Stimulated activated CD8-positive, alpha-beta memory T cell treated with anti-CD3 and anti-CD28 coated beads, Interleukin-2, amount 100 ng/mL, for 48 hours (primary cell): ENCODE results near the gene LRMDA.

Source experiments
- DNase-seq, 2 donors: peaks; one replicate each; pipeline ENCODE4 v3.0.0-alpha.2; 2020; ENCODE audit warnings: low read depth in 2 of 2

The LRMDA gene

DNA sequence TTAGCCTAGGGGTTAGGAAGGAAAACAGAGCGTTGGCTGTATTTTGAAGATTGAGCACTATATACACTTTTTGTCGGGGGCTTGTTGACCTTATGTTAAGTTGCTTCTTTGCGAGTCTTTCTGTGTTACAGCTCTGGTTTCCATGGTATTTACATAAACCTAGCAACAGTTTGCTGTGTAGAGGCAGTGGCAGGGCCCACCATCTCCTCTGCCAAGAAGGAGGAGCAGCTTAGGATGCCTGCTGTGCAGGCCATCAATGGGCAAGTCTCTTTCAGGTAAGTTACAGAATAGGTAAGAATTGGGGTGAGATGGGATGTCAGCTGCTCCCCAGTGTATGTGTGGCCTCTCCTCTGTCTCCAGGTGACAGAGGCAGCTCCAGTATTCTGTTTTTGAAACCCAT lies 485.5 kb downstream of the LRMDA start:
- no peak for DNase-seq

DNA sequence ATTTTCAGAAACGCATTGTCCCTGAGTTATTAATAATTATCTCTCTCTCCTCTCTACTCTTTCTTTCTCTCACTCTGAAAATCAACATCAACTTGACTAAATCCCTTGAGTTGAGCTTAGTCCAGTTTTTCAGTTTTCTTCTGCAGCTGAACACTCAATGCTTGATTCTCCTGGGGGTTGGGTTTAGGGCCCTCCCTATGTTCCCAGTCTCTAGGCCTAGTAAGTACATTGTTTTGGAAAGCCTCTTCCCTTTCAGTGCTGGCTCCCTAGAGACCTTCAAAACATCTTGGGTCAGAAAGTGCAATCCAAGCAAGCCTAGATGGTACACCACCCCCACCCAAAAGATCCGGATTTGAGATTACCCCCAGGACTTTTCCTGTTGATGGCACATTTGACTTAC lies 488.5 kb downstream of the LRMDA start:
- DNase-seq = no peak

DNA sequence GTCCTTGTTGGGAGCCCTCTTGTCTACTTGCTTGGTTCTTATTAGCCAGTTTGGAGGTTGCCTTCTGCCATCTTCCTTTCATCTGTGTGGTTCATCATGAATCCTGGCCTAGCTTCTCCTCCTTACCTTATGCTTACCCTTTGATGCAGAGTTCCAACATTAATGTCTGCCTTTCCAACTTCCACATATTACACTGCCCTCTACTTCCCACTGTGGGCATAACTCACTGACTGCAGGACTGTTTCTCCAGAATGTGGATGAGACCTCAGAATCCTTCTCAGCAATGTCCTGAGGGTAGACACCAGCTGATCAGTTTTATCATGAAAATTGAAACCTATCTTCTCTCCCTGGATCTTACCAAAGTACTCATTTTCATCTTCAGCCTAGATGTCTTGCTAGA lies 491.0 kb downstream of the LRMDA start:
- DNase-seq = no peak

DNA sequence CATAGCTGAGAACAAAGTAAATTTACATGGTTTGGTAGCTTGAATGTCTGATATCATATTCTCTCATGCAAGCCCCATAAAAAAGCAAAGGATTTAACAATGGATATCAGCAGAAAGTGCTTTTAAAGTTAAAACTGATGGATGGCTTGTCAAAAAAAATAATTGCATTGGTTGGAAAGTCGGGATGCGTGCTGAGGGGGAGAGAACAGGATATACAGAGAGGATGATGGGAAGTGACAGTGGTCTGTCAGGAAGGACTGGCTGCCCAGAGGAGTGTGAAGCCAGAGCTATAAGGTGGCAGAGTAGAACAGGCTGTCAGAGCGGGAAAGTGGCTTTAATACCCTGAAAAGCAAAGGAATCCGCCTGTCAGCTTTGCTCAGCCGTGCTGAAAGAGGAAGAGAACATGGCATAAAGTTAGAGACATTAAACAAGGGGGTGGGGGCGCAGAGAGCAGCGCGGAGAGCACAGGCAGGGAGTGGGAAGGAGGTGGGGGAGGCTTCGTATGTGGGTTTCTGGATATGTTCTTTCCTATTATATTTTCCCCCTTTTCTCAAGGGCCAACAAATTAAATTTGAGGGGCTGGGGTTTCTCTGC lies 493.0 kb downstream of the LRMDA start:
- DNase-seq = no peak

DNA sequence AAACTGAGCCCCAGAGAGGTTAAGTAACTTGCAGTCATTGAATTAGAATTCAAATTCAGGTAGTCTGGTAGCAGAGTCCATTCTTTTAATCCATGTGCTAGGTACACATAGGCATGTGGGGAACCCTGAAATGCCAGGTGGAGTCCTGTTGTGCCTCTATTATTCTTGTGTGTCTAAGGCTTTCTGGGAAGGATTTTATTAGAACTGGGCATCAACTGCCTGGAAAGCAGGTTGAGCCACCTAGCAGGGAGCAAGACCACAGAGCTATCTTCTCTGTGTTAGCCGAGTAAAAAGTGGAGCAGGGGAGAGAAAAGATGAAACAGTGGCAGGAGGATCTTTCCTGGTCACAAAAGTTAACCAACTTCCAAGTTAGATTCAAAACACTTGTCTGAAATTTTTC lies 494.6 kb downstream of the LRMDA start:
- no peak for DNase-seq

DNA sequence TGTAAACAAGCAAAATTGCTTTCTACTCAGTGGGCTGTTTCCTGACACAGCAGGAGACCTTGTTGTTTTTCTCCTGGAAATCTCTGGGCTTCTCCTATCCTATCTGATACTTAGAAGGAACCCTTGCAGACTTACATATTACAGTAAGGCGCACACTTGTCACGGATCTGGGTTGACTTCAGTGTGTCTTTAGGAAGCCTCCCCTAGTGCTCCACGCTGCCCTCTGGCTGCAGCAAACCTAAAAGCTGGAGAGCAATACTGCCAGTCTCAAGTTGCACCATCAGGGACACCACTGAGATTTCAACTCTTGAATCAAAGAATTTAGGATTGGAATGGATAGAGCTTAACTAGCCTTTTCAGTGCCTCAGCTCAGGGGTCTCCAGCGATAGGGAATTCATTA lies 495.3 kb downstream of the LRMDA start:
- no peak for DNase-seq

DNA sequence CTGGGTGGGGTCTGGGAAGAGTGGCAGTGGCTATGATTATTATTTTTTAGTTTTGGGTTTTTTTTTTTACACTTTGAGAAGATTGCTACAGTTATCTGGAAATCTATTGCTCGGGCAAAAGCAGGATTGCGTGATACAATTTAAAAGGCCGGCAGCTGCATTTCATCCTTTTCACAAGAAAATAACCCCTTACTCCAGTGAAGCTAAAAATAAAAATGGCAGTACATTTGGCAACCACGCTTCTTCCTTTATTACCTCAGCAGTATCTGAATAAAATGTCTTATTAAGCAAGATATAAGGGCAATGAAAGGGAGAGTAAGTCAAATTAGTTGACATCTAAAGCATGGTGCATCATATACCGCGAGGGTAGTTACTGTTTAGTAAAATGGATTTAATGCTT lies 496.8 kb downstream of the LRMDA start:
- DNase-seq = no peak

DNA sequence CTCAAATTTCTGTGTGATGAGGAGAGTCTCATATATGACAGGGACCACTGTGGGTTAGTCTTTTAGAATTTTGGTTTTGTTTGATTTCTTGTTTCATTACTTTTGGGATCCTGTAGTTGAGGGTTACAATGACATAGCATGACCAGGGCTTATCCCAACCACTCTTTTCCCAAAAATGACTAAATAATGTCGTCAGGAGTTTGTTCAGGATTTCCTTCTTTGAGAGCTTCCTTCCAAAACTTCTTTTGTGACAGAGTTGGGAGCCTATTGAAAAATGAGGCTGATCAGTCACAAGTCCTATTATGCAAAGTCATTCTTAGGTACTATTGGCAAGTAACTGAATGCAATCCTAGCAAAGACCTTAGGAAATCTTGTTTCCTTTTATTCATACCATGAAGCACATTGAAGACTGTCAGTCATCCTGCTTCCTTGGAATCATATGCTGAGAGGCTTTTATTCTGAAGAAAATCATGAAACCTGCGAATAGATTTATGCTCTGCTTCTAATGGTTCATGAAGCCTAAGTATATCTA lies 498.3 kb downstream of the LRMDA start:
- no peak for DNase-seq

DNA sequence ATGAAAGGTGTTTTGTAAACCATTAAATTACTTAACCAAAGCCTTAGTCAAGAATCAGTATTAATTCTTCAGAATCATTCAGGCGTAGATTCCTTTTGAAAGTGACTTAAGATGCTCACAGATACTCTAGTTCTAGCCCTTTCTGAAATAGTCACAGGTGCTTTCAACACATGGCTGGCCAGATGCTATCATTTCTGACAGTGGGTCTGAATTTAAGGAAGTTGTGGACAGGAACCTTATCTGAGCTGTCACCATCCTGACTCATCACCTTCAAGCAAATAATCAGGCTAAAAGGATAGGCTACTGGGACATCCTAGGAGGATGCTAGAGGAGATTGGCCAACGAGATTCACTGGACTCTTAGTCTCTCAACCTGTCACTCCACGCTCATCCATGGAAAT lies 501.5 kb downstream of the LRMDA start:
- no peak for DNase-seq

DNA sequence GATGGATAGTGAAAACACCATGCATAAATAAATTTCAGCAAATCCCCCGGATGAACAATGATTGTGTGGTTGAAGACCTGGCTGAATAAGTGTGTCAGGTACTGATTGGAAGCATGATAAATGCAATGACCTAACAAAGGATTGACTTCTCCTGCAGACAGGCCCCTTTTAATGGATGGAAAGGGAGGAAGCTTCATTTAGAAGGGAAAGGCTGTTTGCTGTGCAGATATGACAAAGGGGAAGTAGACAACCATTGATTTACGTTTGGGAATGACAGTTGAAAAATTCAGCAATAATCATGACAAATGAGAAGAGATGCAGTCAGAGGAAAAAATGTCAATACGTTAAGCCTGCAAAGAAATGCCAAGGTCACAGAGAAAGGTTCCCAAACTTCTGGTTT lies 503.8 kb downstream of the LRMDA start:
- no peak for DNase-seq

DNA sequence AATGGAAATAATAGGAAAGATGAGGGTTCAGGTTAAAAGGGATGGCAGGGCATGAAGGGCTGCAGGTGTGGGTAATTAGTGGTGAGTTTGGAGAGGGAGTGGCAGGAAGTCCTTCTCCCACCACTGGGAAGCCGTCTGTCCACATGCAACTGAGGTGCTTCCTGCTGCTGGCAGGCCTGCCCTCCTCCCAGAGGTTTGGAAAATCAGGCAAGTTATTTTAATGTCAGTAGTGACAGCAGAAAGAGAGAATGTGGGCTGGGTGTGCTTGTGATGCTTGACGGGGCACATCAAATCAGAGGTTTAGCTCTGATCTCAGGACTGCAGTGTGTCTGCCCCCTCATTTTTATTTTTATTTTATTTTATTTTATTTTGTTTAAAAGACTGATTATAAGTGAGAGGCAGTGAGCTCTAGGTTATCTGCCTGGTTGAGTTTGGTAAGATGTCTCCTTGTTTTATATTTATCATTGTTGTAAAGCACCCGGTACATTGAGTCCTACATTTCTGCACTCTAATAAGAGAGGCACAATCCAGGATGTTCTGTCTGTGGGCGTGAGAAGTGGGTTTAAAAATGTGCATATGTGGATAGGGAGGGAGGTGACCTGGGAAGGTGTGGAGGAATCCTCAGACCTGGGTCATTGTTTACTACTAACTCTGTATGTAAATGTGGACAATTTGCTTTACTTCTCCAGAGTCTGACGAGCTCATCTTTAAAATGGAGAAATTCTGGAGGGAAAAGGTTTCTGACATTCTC lies 504.4 kb downstream of the LRMDA start:
- DNase-seq = no peak

DNA sequence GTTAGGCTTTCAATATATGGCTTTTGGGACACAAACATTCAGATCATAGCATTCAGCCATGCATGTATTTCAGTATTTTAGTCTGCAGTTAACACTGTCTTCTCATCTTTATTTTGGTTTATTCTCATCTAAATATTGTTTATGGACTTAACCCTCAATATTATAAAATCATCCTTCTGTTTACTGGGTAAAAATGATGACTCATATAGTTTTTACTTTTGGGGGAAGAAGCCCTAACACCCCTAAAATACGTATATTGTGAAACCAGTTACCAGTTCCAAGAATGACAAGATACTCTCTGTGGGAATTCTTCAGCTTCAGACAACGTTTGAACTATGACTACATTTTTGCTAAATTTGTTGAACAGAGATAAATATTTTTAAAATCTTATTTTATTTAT lies 505.4 kb downstream of the LRMDA start:
- no peak for DNase-seq

DNA sequence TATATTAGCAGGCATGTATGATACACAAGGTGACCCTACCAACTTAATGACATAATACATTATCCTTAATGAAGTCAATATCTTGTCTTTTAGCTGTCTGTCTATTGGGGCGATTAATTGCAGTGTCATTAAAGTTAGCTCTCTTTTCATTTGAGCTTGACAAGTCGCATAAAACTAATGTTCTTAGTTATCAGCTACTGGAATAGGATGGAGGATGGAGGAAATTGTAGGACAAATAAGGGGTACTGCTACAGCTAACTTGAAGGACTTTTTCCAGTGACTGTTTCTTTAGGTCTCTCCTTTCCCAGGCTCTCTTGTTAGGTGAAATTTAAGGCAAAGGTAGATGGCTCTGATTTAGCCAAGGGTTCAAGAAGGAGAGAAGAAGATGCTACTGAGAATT lies 506.4 kb downstream of the LRMDA start:
- DNase-seq = no peak

DNA sequence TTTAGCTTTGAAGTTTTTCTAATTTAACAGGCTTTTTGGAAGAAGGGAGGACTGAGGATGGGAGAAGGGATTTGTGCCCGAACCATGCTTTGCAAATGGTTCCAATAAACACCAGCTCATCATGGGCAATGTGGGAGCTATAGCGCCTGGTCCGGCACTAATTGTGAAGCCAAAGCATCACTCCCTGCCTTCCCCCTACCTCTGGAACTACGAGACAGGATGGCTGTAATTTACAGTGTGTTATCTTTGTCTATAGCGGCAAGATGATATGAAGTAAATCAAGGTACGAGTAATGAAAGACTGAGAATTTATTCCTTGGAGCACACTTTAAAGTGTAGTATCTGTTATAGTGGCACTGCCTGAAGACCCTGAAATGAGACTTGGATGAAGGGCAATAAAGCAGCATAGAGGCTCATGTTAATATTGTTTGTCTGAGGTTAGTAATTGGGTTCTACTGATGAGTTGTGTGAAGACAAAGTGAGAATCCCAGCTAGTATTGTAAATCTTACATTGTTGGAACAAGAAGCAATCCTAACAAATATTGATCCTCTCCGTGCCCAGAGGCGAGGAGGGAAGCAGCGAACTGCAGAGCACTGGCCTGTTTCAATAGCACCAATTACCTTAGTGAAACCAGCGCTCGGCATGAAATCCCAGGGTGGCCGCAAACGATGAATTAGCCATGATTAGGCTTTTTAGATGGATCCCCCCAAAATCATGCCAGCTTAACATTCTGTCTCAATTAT lies 507.1 kb downstream of the LRMDA start:
- no peak for DNase-seq

DNA sequence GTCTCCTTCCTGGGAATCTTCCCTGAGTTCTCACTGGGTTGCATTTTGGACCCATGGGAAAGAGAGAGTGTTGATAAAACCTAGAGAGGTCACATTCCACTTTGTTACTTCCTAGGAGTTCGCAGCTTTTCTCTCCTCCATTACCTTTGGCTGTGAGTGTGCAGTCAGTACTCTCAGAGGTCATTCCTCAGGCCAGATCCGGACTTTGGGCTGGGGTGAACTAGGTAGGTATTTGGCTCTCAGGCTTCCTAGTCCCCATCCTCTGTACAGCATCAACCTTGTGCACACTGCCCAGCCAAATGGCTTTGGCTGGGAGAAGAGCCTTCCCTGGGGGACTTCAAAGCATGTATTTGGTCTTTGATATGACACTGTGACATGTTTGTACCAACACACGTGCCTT lies 508.1 kb downstream of the LRMDA start:
- DNase-seq = no peak

DNA sequence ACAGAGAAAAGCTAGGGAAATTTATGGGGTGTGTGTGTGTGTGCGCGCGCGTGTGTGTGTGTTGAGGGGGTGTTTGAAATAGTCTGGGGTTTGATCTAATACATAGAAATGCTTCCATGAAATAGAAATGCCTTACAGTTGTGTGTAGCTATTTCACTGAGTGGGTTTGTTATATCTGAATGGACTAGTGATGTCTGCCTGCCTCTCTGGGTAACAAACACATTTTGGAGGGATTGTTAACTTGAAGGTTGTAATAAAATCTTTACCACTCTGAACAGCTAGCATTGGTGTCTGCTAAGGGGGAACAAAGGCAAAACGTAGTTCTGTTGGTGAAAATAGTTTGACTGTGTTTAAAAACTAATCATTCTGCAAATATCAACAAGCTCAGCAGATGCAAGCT lies 509.3 kb downstream of the LRMDA start:
- DNase-seq = no peak

DNA sequence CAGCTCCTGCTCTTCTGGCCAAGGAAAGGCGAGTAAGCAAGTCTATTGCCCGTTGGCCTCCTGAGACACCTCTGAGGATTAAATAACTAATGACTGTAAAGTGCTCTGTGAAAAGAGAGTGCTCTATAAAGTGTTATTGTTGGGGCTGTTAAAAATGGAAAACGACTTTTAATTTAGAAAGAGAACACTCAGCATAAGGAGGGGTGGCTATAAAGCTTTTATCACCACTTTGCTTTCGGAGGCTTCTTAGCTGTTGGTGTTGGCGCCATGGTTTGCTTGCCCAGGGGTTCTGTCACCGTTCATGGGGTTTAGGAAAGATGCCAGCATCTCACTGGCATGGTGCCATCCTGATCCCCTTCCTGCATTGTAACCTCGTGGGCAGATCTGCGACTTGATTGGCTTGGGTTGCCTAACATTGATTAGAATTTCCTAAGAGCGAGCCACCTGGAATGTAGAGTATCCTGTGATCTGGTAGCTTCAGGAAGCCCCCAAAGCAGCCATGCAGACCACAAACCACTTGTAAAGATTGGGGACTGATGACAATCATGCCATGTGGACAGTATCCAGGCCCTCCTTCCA lies 509.9 kb downstream of the LRMDA start:
- no peak for DNase-seq

DNA sequence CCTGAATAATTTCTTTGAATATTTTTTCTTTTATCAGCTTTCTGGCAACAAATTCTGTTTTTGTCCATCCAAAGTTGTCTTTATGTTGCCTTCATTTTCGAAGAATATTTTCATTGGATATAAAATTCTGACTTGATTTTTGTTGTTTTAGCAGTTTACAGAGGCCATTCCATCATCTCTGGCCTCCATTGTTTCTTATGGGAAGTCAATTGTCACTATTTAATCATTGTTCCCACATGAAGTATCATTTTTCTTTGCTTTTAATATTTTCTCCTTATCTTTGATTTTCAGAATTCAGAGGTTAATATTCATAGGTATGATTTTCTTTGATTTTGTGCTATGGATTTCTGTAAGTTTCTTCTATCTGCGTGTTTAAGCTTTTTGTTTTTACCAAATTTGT lies 512.6 kb downstream of the LRMDA start:
- DNase-seq = no peak

DNA sequence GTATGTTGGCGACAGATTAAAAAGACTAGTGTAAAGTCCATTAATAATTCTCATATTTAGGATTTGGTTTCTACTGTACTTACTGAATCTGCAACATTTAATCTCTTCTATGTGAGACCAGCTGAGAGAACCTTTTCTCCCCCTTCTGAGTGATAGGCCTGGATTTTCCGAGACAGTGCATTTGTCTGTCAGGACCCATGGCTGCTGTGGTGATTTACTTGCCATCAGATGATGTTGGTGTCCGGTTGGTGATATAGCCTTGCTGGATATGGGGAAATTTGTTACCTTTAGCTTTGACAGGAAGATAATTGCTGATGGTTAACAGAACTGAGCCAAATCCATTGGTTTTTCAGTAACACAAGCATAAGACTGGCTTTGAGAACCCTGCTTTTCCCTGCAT lies 517.2 kb downstream of the LRMDA start:
- DNase-seq = no peak

DNA sequence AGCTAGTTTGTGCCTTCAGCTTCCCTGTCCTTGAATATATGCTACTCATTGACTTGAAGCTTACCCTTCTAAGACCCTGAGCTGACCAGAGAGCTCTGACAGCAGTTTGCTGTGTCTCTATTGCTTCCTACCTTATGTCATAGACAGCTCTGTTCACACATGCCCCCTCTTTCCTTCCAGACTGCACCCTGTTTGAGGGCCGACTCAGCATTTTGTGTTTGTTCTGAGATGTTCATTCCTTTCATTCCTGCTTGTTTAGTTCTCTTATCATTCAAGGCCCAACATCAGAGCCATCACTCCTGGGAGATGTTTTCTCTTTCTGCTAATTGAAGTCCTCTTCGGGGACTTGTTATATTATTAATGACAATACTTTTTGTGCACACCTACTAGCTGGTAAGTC lies 518.9 kb downstream of the LRMDA start:
- DNase-seq = no peak

DNA sequence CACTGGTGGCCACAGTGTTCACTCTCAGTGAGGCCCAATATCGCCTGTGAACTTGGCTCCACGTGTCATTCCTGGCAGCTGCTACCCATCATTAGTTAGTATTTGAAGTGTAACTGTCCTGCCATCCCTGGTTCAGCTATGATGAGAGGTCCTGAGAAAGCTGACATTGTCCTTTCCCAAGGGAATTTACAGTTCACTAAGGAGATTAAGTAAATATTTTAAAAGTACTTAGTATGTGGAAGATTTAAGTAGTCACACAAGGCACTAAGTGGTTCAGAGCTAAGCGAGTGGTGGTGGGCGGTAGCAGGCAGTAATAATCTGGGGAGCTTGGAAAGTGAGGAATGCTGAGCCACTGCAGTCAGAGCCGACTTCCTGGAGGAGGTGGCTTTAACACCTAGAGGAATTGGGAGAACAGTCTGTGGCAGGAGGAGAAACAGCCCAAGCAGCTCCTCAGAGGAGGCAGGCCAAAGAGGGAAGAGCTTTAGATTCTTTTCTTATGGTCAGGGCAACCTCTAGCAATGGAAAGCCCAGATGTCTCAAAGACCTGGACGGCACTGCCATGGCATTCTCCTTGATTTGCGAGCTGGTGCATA lies 519.7 kb downstream of the LRMDA start:
- no peak for DNase-seq

DNA sequence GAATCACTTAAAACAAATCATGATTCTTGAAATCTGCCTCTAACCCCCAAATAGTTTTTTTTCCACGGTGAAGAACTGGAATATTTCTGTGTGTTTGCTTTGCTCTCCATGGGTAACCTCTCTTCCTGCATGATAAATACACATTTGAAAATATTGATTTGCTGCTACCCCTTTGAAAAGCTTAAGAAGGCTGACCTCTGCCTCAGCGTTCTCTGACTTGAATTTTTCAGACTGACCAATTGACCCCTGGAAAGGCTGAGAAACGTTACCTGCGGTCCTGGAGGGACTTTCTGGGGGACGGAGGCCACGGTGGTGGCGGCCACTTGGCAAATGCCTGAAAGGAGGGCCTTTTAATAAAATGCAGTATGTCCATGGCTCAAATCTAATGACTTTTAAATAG lies 520.2 kb downstream of the LRMDA start:
- no peak for DNase-seq
